Measurements from ENCODE around the gene PPP1R9A.
A peak's percentile ranks its signal among the peaks of the same experiment; 100 is the strongest.

The PPP1R9A gene

GRCh38 chr7:95101422-95101821, 194.0 kb downstream of the PPP1R9A start:
- DNase-seq = no peak

GRCh38 chr7:95102662-95103061, 195.3 kb downstream of the PPP1R9A start:
- no peak for DNase-seq

- peak in 1 of 14 donors; percentile 10 for DNase-seq
These were observed 197.3 kb downstream of the PPP1R9A start for GRCh38 chr7:95104739-95105138.

- DNase-seq = no peak
These were observed 198.2 kb downstream of the PPP1R9A start for GRCh38 chr7:95105627-95106026.

GRCh38 chr7:95106401-95106800, 199.0 kb downstream of the PPP1R9A start:
- no peak for DNase-seq

- no peak for DNase-seq
These were observed 203.3 kb downstream of the PPP1R9A start for GRCh38 chr7:95110707-95111106.

- DNase-seq = no peak
These were observed 206.2 kb downstream of the PPP1R9A start for GRCh38 chr7:95113590-95113989.

GRCh38 chr7:95126053-95126709, 218.8 kb downstream of the PPP1R9A start:
- DNase-seq = no peak

- no peak for DNase-seq
These were observed 225.1 kb downstream of the PPP1R9A start for GRCh38 chr7:95132500-95132899.

GRCh38 chr7:95139922-95140321, 232.5 kb downstream of the PPP1R9A start:
- DNase-seq = no peak

- DNase-seq = no peak
These were observed 234.4 kb downstream of the PPP1R9A start for GRCh38 chr7:95141755-95142154.

GRCh38 chr7:95144256-95144655, 236.9 kb downstream of the PPP1R9A start:
- DNase-seq = no peak

GRCh38 chr7:95155965-95156364, 248.6 kb downstream of the PPP1R9A start:
- peak in 1 of 14 donors; percentile 49 for DNase-seq

GRCh38 chr7:95157381-95157780, 250.0 kb downstream of the PPP1R9A start:
- no peak for DNase-seq

GRCh38 chr7:95169678-95170077, 262.3 kb downstream of the PPP1R9A start:
- no peak for DNase-seq

GRCh38 chr7:95172420-95172819, 265.0 kb downstream of the PPP1R9A start:
- no peak for DNase-seq

- DNase-seq = no peak
These were observed 283.1 kb downstream of the PPP1R9A start for GRCh38 chr7:95190515-95190914.

- DNase-seq = no peak
These were observed 284.4 kb downstream of the PPP1R9A start for GRCh38 chr7:95191795-95192194.

- no peak for DNase-seq
These were observed 291.5 kb downstream of the PPP1R9A start for GRCh38 chr7:95198863-95199262.

GRCh38 chr7:95199779-95200558, 292.6 kb downstream of the PPP1R9A start:
- DNase-seq = peak in 7 of 14 donors; percentile 3 to 48 (median 10)

- no peak for DNase-seq
These were observed 293.3 kb downstream of the PPP1R9A start for GRCh38 chr7:95200741-95201140.

GRCh38 chr7:95201727-95202126, 294.3 kb downstream of the PPP1R9A start:
- no peak for DNase-seq

- DNase-seq = no peak
These were observed 297.2 kb downstream of the PPP1R9A start for GRCh38 chr7:95204618-95205017.

- no peak for DNase-seq
These were observed 298.4 kb downstream of the PPP1R9A start for GRCh38 chr7:95205665-95206225.

Data from C1 segment of cervical spinal cord (tissue), 14 donors.